CD4-positive, alpha-beta T cell treated with Interleukin-6 for 4 hours (primary cell): Measurements from ENCODE around the gene SYMPK.

Experiments
- DNase-seq: peaks from one replicate; pipeline ENCODE4 v3.0.0-alpha.2; 2020; ENCODE audit warnings: mixed read lengths

Gene SYMPK

DNA sequence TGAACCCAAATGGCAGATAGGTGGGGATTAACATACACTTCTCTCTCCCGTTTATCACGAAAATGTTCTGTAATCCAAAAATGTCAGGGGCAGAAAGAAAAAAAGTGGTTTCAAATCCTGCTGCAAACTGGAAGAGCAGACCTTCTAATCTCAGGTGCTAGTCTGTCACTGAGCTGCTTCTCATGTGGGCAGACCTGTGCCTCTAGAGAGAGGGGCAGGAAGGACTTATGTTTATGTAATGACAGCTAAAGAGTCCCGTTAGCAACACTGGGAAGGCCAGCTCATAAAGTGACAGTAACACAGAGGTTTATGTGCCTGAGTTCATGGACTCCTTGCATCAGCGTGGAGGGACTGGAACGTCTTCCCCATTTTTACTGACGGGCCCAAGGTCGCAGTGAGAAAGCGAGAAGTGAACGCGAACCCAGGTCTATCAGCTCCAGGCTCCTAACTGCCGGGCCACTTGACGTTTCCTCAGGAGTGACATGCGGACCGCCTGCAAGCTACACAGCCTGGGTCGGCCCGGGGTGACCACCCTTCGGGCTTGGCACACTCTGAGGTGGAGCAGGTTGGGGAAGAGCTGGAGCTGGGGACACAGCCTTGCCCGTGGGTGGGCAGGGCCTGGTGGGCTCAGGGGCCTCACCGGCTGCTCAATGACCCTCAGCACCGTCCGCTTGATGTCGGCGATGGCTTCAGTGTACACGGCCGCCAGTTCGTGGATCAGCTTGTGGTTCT is 38.2 kb downstream of the SYMPK start:
- no peak for DNase-seq

DNA sequence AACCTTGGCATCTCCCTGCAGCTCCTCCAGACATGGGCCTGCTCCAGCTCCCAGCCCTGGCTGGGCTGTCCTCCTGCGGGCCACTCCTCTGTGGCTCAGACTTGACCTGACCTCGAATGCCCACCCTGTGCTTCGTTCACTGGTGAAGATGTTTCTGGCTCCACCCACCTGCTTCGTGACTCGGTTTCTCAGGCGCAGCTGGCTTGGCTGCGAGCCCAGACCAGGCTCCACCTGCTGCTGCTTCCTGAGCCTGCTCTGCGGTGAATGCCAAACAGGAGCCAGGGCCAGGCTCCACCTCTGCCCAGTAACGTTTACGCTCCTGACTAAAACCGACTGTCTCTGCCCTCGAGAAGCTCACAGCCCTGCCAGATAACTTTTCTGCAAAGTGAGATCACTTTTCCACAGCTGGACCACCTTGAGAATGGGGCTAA is 38.9 kb downstream of the SYMPK start:
- DNase-seq, result no peak

DNA sequence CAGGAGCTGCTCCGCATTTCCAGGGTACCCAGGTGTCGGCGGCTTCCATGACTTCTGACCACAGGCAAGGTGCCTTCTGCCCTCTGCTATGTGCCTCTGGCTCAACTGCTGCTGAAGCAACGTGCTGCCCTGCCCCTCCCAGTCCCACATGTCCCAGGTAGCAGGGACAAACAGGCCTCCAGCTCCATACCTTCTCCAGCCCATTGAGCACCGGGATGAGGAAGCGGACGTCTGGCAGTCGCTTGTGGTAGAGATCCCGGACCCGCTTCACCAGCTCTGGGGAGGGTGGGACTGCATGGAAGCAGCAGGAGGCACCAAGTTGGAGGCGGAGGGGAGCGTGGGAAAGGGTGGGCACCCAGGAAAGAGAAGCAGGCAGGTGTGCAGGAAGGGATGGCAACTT is 39.8 kb downstream of the SYMPK start:
- DNase-seq, result no peak

DNA sequence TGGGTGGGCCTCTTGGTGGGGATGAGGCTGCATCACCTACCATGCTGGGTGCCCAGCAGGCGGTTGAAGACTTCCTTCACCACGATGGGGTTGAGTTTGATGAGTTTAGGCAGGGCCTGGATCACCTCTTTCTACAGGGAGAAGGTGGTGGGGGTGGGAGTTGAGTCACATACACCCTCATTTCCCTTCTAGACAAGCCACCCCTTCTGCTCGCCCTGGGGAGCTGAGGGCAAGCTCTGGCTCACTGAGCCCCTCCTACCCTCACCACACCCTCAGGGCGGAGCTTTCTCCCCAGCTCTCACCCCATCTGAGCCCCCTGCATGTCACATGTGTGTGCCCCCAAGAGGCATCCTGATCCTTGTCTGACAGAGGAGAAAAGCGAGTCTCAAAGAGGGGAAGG is 40.2 kb downstream of the SYMPK start:
- no peak for DNase-seq

- DNase-seq, result no peak
These were observed 41.4 kb downstream of the SYMPK start for GRCh38 chr19:45821570-45821969.

GRCh38 chr19:45821103-45821521 is 41.8 kb downstream of the SYMPK start:
- no peak for DNase-seq

GRCh38 chr19:45820413-45821102 is 42.4 kb downstream of the SYMPK start:
- no peak for DNase-seq

- DNase-seq, result no peak
These were observed 43.2 kb downstream of the SYMPK start for GRCh38 chr19:45819769-45820168.

DNA sequence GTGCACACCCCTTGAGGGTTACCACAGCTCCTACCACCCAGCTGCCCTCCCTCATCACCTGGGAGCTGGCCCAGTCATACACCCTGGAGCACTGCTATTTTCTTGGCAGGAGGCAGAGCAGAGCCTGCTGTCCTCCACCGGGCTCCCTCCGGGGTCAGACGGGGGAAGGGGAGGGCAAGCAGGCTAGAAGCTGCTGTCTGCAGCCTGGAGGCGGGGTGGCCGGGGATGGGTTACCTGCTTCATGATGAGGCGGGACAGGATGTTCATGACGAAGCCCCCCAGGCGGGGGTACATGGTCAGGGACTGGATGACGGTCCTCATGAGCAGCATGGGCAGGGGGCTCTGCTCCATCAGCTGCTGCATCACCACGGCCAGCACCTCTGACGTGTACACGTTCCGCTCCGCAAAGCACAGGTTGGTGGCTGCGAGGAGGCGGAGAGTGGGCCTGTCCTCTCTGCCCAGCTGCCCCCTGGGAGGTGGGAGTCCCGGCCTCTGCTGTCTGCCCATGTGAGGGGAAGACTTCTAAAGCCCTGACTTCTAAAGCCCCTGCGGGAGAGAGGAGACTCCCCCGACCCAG is 45.1 kb downstream of the SYMPK start:
- no peak for DNase-seq

DNA sequence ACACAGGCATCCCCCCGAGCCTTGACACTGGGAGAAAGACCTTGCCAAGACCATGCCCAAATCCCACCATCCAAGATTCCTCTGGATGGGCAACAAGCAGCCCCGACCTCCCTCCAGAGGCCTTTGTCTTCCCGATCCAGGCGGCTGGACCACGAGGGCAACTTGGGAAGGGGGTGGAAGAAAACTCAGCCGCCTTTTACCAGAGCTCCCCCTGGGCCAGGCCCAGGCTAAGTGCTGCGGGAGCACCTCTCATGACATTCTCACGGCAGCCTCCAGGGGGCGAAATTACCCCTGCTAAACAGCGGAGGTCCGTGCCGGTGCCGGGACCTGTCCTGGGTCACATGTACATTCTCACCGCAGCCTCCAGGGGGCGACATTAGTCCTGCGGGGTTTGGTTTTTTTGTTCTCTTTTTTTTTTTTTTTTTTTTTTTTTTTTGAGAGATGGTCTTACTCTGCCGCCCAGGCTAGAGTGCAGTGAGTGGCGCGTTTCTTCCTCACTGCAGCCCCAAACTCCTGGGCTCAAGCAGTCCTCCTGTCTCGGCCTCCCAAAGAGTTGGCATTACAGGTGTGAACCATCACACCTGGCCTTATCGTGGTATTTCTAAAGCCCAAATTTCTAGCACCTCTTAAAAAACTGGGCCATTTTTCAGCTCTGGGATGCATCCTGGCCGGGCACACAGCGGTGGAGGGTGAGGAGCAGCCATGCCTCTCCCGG is 45.8 kb downstream of the SYMPK start:
- peak; percentile 97 for DNase-seq

- no peak for DNase-seq
These were observed 46.5 kb downstream of the SYMPK start for GRCh38 chr19:45816236-45817009.

DNA sequence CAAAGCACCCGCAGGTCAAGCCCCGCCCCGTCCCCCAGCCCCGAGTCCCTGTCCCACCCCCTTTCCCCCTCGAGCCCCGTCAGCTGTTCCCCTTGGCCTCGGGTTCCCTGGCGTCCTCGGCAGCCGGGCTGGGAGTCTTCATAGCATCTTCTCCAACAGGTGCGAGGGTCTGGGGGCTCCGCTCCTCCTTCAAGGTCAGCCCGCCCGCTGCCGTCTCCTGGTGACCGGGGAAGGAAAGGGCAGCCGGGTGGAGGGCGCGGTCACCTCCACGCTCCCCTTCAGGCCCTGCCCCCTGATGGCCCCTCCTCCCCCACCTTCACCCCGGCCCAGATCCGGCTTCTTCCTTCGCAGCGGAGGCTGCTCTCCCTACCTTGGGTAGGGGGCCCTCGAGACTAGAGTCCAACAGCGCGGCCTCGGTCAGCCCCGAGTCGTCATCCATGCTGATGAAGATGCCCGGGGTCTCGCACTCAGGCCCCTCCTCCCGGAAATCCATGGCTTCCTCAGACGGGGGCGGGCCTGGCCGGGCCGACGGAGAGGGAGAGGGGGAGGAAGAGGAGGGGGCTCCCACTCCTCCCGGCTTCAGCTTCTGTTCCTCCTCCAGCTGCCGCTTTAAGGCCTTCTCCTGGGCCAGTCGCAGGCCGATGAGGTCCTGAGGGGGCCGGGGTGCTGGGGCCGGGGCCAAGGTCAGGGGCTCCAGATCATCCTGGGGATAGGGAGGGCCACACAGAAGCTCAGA is 47.3 kb downstream of the SYMPK start:
- peak; percentile 15 for DNase-seq

GRCh38 chr19:45814851-45815480 is 48.0 kb downstream of the SYMPK start, which contains the start of gene RSPH6A:
Gene RSPH6A (minus strand): TSS chr19:45815308. CDS start chr19:45815176, 132 bp downstream.
- DNase-seq, result no peak

GRCh38 chr19:45814166-45814780 is 48.7 kb downstream of the SYMPK start:
- DNase-seq, result no peak

GRCh38 chr19:45812297-45812696 is 50.6 kb downstream of the SYMPK start:
- DNase-seq, result no peak

DNA sequence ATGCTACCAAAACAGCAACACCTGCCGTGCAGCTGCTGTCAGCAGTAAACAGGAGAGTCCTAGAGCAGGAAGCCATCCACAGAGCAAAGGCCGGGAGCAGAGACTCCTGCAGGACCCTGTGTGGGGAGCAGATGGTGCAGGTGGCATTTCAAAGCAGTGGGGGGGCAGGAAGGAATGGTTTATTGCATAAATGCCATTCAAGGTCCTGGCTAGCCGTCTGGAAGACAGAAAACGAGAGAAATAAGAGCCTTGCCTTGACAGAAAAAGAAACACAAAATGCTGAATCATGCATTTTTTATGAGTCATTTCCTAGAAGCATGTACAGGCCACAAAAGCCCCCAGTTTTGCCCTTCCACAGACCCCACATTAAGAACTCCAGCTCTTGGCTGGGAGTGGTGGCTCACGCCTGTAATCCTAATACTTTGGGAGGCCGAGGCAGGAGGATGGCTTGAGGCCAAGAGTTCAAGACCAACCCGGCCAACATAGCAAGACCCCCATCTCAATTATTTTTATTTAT is 53.2 kb downstream of the SYMPK start:
- no peak for DNase-seq

GRCh38 chr19:45805719-45806118 is 57.2 kb downstream of the SYMPK start:
- DNase-seq, result no peak

- no peak for DNase-seq
These were observed 58.1 kb downstream of the SYMPK start for GRCh38 chr19:45804959-45805230.

- DNase-seq, result no peak
These were observed 58.6 kb downstream of the SYMPK start for GRCh38 chr19:45804140-45804958.

- DNase-seq, result no peak
These were observed 61.3 kb downstream of the SYMPK start for GRCh38 chr19:45801603-45802175.
